HCT116 (cell line): ENCODE results near the gene OR6X1.

Source experiments
- CTCF ChIP-seq, 3 experiments: fragments of 200-600 bp in 1 of 3; sonication (generic) in 1 of 3; IDR thresholded peaks in 2 of 3; conservative IDR thresholded peaks in 1 of 3; 2 replicates each; pipeline ENCODE4 v1.5.1; 2012 to 2017; ENCODE audit warnings: low read depth in 2 of 3, low read length in 2 of 3, antibody characterized with exemption in 1 of 3, borderline replicate concordance in 1 of 3, control low read depth in 1 of 3, mild to moderate bottlenecking in 1 of 3, mixed read lengths in 1 of 3, mixed run types in 1 of 3, moderate library complexity in 1 of 3; ENCODE audit not compliant: insufficient read depth in 1 of 3
- EZH2 ChIP-seq: fragments of 200-600 bp; sonication (generic); IDR thresholded peaks from 2 replicates; pipeline ENCODE4 v1.6.1; 2017; ENCODE audit warnings: antibody characterized with exemption, mixed run types
- EZH2phosphoT487 ChIP-seq: fragments of 200-600 bp; IDR thresholded peaks from 2 replicates; pipeline ENCODE4 v1.6.1; 2018; ENCODE audit warnings: antibody characterized with exemption, borderline replicate concordance
- FOSL1 ChIP-seq: IDR thresholded peaks from 2 replicates; pipeline ENCODE4 v1.6.1; 2012; ENCODE audit warnings: low read depth
- MAX ChIP-seq: IDR thresholded peaks from 2 replicates; pipeline ENCODE4 v1.6.1; 2012
- POLR2AphosphoS5 ChIP-seq: IDR thresholded peaks from 2 replicates; pipeline ENCODE4 v1.6.1; 2011; ENCODE audit warnings: mild to moderate bottlenecking, low read depth, low read length, moderate library complexity
- REST ChIP-seq: IDR thresholded peaks from 2 replicates; pipeline ENCODE4 v1.6.1; 2012; ENCODE audit warnings: low read depth
- YY1 ChIP-seq: IDR thresholded peaks from 2 replicates; pipeline ENCODE4 v1.6.1; 2011; ENCODE audit warnings: low read length, low read depth, moderate library complexity, mild to moderate bottlenecking; ENCODE audit not compliant: insufficient replicate concordance; ENCODE audit errors: extremely low read depth

- TF ChIP-seq FOSL1 = no peak
- TF ChIP-seq EZH2 = no peak
- TF ChIP-seq REST = no peak
- no peak for TF ChIP-seq CTCF (IDR thresholded peaks at IDR 0.05 in 2 of 3, conservative IDR thresholded peaks at IDR 0.05 in 1 of 3; ENCODE audit: borderline replicate concordance in 1 of 3, insufficient read depth in 1 of 3, low read depth in 2 of 3, low read length in 2 of 3)
- TF ChIP-seq MAX = no peak
- no peak for TF ChIP-seq EZH2phosphoT487
- no peak for TF ChIP-seq POLR2AphosphoS5
- TF ChIP-seq YY1 = no peak
Measured at GRCh38 chr11:123742031-123742723, 12.1 kb downstream of the OR6X1 start.
